ENCODE measurements around the gene GRK5.

- no peak for TF ChIP-seq POLR2A (IDR thresholded peaks at IDR 0.05; ENCODE audit: low read depth, low read length)
- no peak for TF ChIP-seq POLR2AphosphoS5 (IDR thresholded peaks at IDR 0.05; ENCODE audit: low read depth, low read length)
Observed at GRCh38 chr10:119452396-119452795, 245.0 kb downstream of the GRK5 start.

Measured in GM12892 (cell line).